Fibroblast of mammary gland (primary cell): ENCODE results near the gene NDUFB3.

Experiments used
- DNase-seq: peaks from one replicate; pipeline ENCODE4 v3.0.0-alpha.2; 2010; ENCODE audit warnings: low read depth
- H3K4me3 ChIP-seq: 2 replicates; pipeline ENCODE4 v1.5.1; 2011; ENCODE audit warnings: low read depth, mild to moderate bottlenecking, low read length, moderate library complexity; ENCODE audit not compliant: control insufficient read depth
- TF ChIP-seq, protein P1 (sequence below): conservative IDR thresholded peaks from 2 replicates; pipeline ENCODE4 v1.5.1; 2011; ENCODE audit warnings: low read depth, low read length, inconsistent platforms; ENCODE audit not compliant: control insufficient read depth, insufficient read depth

Gene NDUFB3

DNA sequence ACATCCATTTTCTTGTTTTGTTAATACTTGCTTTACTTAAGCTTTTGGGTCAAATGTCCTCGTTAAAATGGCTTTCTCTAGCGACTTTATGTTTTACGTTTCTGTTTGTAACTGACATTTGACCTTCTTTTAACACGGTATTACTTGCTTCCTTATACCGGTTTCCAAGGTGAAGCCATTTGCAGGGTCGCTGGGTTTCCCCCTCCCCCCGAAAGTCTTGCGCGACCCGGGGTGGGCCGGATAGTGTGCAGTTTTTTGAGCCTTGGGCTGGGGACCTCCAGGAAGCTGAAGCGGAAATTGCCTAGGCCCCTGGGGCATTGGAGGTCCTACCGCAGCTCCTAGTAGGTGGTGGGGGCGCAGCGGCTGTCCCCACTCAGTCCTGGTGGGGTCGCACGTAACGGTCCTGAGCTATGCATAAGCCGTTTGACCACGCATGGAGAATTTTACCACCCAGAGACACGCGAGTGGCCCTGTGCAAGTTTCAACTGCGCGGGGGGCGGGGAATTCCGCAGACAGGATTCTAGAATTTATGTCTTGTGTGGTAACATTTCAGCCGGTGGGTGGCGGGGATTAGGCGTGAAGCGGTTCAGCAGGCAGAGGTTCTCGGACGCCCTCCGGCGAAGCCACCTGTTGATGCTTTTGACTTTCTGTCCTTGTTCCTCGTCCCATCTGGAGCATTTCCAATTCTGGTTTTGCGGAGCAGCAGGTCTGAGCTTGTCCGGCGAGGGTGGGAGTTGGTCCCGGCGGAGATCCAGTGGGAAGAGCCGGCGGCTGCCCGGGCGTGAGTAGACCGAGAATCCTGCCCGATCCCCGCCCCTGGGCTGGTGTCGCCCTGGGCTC, 46.5 kb downstream of the NDUFB3 start:
- TF ChIP-seq, protein P1, sequence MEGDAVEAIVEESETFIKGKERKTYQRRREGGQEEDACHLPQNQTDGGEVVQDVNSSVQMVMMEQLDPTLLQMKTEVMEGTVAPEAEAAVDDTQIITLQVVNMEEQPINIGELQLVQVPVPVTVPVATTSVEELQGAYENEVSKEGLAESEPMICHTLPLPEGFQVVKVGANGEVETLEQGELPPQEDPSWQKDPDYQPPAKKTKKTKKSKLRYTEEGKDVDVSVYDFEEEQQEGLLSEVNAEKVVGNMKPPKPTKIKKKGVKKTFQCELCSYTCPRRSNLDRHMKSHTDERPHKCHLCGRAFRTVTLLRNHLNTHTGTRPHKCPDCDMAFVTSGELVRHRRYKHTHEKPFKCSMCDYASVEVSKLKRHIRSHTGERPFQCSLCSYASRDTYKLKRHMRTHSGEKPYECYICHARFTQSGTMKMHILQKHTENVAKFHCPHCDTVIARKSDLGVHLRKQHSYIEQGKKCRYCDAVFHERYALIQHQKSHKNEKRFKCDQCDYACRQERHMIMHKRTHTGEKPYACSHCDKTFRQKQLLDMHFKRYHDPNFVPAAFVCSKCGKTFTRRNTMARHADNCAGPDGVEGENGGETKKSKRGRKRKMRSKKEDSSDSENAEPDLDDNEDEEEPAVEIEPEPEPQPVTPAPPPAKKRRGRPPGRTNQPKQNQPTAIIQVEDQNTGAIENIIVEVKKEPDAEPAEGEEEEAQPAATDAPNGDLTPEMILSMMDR = peak; percentile 26
- H3K4me3 ChIP-seq = peak overlapping the region; percentile 78
- DNase-seq = peak; percentile 74

DNA sequence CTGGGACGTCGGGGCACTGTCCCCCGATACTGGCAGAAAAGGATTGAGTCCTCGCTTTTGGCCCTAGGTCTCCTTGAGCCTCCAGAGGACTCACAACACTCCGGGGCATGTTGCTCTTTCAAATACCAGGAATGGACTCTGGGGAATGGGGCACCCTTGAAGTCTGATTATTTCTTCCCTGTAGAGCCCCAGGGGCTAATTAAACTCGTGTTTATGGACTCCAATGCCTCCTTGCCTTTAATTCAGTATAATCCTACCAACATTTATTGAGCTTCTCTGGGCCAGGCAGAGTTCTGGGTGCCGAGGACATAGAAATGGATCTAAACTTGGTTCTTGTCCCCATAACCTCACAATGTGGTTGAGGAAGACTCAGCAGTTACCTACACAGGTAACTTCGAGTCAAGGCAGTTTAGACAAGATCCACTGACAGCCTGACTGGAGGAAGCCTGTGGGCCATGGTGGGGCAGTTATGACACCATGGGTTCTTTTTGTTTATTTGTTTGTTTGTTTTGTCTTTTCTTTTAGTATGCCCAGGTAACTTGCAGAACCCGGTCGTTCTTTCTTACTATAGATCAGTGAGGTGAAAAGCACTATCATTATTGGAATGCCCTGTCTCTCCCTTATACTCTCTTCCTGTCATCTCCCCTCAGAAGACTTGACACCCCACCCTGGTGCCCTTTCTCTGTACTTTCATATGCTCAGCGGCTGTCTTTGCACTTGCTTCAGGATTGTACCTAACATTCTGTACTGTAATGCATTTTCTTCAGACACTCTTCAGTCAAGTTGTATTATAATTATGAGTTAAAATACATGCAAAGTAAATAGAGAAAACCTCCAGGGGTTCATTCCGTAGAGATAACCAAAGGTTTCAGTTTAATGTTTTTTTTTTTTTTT, 47.4 kb downstream of the NDUFB3 start:
- peak; percentile 44 for DNase-seq
- peak overlapping the region; percentile 78 for H3K4me3 ChIP-seq
- TF ChIP-seq, protein P1 = no peak

DNA sequence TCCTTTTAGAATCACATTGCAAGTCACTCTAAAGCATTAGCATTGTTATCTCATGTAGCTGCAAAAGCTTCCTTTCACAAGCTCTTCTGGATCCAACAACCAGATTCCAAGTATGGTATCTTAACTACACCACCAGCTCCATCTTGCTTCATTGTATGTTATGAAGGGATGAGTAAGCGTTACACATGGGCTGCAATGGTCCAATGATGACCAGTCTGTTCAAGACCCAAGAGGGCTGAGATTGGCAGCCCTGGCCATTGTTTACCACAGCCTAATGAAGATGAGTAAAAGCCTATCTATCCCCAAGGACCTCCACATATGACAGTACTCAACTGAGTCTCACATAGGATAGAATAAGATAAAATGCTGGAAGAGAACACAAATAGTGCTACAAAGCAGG, 50.5 kb downstream of the NDUFB3 start:
- TF ChIP-seq, protein P1 = no peak
- peak; percentile 89 for DNase-seq
- H3K4me3 ChIP-seq = no peak overlapping the region

DNA sequence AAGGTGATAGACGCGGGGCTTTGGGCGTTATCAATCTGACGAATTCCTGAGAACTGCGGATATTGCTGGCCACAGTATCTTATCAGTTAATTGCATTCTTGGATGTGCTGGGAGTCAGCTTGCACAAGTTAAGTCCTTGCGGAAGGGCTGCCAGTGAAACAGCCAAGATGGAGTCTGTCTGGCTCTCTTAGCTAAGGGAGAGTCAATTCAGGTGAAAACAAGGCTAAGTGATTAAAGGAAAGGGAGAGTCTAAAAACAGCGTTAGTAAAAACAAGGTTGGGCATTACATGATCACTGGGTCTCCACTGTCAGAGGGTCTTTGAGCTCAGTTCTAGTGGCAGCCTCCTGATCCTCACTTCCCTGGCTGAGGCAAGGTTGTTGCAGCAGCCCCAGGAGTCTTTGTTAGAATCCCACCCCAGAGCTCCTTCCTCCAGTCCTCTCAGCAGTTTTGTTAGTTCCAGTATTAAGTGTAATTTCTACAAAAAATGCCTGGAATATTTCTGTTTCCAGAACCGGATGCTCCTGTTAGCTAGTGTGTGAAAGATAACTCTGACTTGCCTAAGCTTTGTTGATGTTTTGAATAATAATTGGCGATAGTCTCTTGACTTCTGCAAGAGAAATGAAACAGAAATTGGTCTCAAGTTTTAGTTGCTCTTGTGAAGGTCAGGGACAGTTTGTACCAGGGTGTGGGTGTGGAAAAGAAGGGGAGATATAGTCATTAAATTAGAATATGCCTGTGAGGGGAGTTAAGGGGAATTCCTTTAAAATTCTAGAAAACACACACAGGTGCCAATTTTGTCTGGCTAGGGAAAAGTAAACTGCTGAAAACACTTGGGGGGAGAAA, 54.7 kb downstream of the NDUFB3 start:
- peak; percentile 30 for DNase-seq
- TF ChIP-seq, protein P1 = no peak
- H3K4me3 ChIP-seq = no peak overlapping the region

DNA sequence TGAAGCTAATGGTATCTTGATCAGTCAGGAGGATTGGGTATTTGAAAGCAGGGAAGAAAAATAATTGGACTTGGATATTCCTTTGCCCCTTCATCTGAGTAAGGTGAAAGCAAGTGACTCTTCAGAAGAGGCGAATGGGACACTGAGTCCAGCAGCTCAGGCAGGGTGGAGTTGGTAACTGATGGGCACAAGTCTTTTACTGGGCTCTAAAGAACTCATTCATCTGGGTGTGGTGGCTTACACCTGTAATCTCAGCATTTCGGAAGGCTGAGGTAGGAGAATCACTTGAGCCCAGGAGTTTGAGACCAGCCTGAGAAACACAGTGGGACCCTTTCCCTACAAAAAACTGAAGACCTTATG, 55.3 kb downstream of the NDUFB3 start:
- TF ChIP-seq, protein P1 = no peak
- H3K4me3 ChIP-seq = no peak overlapping the region
- no peak for DNase-seq

DNA sequence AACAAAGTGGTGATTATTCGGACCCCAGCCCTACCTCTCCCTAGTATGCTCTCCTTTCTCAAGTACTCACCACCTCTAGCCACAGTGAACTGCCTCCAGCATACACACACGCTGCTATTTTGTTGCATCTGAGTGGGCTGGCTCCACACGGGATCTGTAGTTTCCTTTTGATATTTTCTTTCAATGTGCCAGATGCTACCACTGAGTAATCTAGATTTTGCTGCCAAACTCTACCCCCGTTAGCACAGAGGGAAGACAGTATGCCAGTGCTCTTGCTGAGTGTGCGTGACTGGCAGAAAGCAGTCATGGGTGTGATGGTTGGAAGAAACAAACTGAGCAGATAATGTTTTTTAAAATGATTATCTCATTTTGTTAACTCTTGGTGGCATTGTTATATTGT, 55.8 kb downstream of the NDUFB3 start:
- H3K4me3 ChIP-seq = no peak overlapping the region
- peak; percentile 85 for DNase-seq
- TF ChIP-seq, protein P1 = no peak
